ENCODE measurements around the gene CYB561A3. TPM values are rescaled to one million over a fixed set of nuclear protein-coding genes. Genes with fewer than 3 reads are reported as not detected.

CYB561A3 gene
- total RNA-seq, 1 experiment from 2014 or later, result 21.7 TPM

- H2BK20ac ChIP-seq (ENCODE audit: low read depth, low read length, poor library complexity, severe bottlenecking), result no peak overlapping the region
- no peak overlapping the region for H3K56ac ChIP-seq (ENCODE audit: insufficient read length, low read depth, low read length)
- peaks cover 15% of the 10 kb centered on the region for H3K9me3 ChIP-seq (ENCODE audit: control insufficient read depth, low read depth, low read length)
- H3K18ac ChIP-seq (ENCODE audit: insufficient read length, low read depth, low read length), result no peak overlapping the region
- TF ChIP-seq CTCF (conservative IDR thresholded peaks at IDR 0.05), result no peak
- H2AFZ ChIP-seq (ENCODE audit: low read length), result no peak overlapping the region
- no peak overlapping the region for H2BK12ac ChIP-seq (ENCODE audit: insufficient read length, low read depth, low read length)
- H4K91ac ChIP-seq (ENCODE audit: insufficient read length, low read depth, low read length), result no peak overlapping the region
- H3K23ac ChIP-seq (ENCODE audit: insufficient read length, low read depth, low read length), result no peak overlapping the region
- H3K27me3 ChIP-seq (ENCODE audit: insufficient read depth, low read length), result no peaks in the 10 kb centered on the region
- H3K4me2 ChIP-seq (ENCODE audit: insufficient read depth, insufficient read length, low read length), result no peak overlapping the region
- no peak overlapping the region for H3K4ac ChIP-seq (ENCODE audit: low read depth, low read length)
- no peak for DNase-seq
- H3K9ac ChIP-seq (ENCODE audit: extremely low read depth, insufficient read length, low read length), result no peak overlapping the region
- H3K27ac ChIP-seq (ENCODE audit: insufficient read length, low read depth, low read length), result no peak overlapping the region
- H3T11ph ChIP-seq (ENCODE audit: low read length), result no peak overlapping the region
- peaks cover 33 to 38% of the 10 kb centered on the region in 2 experiments for H3K9me3 Mint-ChIP-seq
- H2BK15ac ChIP-seq (ENCODE audit: low read depth, low read length), result no peak overlapping the region
- no peaks in the 10 kb centered on the region for H3K23me2 ChIP-seq (ENCODE audit: insufficient read length, low read depth, low read length, poor library complexity, severe bottlenecking)
- no peak overlapping the region for H4K8ac ChIP-seq (replicated peaks; ENCODE audit: insufficient read length, low read depth, low read length)
- WGBS (ENCODE audit: extremely low coverage, insufficient read length, low lambda C conversion rate), result no CpG with 5 or more reads among the region's 8 CpGs
- H4K5ac ChIP-seq (ENCODE audit: insufficient read length, low read depth, low read length), result no peak overlapping the region
- H2AK5ac ChIP-seq (ENCODE audit: insufficient read length, low read length), result no peak overlapping the region
- H3K27ac Mint-ChIP-seq, result no peak overlapping the region; a peak in 1 of 7 replicates
- H2BK5ac ChIP-seq (ENCODE audit: insufficient read length, low read length), result no peak overlapping the region
- H3K14ac ChIP-seq (ENCODE audit: insufficient read depth, low read length), result no peak overlapping the region
- no peaks in the 10 kb centered on the region for H3K79me1 ChIP-seq (ENCODE audit: insufficient read depth, low read depth, low read length, poor library complexity, severe bottlenecking)
- no peaks in the 10 kb centered on the region for H3K27me3 Mint-ChIP-seq (ENCODE audit: low read depth)
- H3K79me2 ChIP-seq (ENCODE audit: insufficient read depth, low read length), result no peaks in the 10 kb centered on the region
- H4K20me1 ChIP-seq (ENCODE audit: control insufficient read depth, insufficient read depth, insufficient read length), result no peaks in the 10 kb centered on the region
- no peak overlapping the region for H3K4me3 Mint-ChIP-seq
- H3K4me1 ChIP-seq (ENCODE audit: insufficient read depth, low read length), result no peaks in the 10 kb centered on the region
- H3K4me1 Mint-ChIP-seq, result no peaks in the 10 kb centered on the region
- peaks cover 72 to 92% (median 91%) of the 10 kb centered on the region in 3 experiments for H3K36me3 Mint-ChIP-seq (ENCODE audit: insufficient read depth in 1 of 3, low read depth in 3 of 3)
- H2BK120ac ChIP-seq (ENCODE audit: low read depth, low read length, poor library complexity, severe bottlenecking), result no peak overlapping the region
Measured at GRCh38 chr11:61370349-61371005, 8.8 kb upstream of the CYB561A3 start.
